ENCODE measurements around the gene BANP.

DNA sequence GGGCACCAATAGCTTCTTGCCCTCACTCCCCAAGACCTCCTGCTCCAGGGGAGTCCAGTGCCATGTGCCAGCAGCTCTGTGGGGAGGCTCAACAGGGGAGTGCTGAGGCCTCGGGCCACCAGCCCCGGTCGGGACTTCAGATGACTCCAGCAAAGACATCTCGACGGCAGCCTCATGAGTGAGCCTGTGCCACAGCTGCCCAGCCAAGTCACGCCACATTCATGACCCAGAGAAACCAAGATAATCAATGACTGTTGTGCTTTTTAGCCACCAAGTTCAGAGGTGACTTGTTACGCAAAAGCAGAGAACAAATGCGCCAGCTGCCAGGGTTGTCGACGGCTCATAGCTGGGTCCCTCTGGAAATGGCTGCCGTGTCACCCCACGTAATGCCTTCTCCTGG is 157.5 kb downstream of the BANP start:
- TF ChIP-seq, protein P1, sequence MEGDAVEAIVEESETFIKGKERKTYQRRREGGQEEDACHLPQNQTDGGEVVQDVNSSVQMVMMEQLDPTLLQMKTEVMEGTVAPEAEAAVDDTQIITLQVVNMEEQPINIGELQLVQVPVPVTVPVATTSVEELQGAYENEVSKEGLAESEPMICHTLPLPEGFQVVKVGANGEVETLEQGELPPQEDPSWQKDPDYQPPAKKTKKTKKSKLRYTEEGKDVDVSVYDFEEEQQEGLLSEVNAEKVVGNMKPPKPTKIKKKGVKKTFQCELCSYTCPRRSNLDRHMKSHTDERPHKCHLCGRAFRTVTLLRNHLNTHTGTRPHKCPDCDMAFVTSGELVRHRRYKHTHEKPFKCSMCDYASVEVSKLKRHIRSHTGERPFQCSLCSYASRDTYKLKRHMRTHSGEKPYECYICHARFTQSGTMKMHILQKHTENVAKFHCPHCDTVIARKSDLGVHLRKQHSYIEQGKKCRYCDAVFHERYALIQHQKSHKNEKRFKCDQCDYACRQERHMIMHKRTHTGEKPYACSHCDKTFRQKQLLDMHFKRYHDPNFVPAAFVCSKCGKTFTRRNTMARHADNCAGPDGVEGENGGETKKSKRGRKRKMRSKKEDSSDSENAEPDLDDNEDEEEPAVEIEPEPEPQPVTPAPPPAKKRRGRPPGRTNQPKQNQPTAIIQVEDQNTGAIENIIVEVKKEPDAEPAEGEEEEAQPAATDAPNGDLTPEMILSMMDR (IDR thresholded peaks at IDR 0.05): no peak
- TF ChIP-seq, protein P2, sequence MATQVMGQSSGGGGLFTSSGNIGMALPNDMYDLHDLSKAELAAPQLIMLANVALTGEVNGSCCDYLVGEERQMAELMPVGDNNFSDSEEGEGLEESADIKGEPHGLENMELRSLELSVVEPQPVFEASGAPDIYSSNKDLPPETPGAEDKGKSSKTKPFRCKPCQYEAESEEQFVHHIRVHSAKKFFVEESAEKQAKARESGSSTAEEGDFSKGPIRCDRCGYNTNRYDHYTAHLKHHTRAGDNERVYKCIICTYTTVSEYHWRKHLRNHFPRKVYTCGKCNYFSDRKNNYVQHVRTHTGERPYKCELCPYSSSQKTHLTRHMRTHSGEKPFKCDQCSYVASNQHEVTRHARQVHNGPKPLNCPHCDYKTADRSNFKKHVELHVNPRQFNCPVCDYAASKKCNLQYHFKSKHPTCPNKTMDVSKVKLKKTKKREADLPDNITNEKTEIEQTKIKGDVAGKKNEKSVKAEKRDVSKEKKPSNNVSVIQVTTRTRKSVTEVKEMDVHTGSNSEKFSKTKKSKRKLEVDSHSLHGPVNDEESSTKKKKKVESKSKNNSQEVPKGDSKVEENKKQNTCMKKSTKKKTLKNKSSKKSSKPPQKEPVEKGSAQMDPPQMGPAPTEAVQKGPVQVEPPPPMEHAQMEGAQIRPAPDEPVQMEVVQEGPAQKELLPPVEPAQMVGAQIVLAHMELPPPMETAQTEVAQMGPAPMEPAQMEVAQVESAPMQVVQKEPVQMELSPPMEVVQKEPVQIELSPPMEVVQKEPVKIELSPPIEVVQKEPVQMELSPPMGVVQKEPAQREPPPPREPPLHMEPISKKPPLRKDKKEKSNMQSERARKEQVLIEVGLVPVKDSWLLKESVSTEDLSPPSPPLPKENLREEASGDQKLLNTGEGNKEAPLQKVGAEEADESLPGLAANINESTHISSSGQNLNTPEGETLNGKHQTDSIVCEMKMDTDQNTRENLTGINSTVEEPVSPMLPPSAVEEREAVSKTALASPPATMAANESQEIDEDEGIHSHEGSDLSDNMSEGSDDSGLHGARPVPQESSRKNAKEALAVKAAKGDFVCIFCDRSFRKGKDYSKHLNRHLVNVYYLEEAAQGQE (IDR thresholded peaks at IDR 0.05; ENCODE audit: insufficient read depth in 1 of 2, low read depth in 2 of 2, low read length in 1 of 2): no peak
- TF ChIP-seq POLR2AphosphoS5 (IDR thresholded peaks at IDR 0.05; ENCODE audit: low read depth, low read length): no peak
